Measurements from ENCODE around the gene XPO6.
"Not testable (repeated sequence)": the region's sequence is repeated elsewhere in the genome, so short reads cannot be mapped to it uniquely, and the experiment has no call there.

The XPO6 gene

DNA sequence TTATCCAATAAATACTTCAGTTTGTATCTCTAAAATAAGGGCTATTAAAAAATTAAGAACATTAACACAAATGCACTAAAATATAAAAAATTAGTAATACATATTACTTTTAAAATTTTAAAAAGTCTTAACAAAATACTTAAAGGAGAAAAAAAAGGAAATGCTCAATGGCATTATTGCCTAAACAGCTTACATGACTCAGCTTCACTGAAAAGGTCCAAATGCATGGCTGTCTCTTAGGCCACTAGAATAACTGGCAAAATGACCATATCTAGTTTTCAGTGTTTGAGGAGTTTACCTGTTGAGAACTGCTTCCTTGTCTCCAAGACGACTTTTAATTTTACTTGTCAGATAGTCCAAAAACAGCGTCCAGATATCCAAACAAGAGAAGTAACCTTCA is 66.0 kb downstream of the XPO6 start:
- DNase-seq, result no peak

DNA sequence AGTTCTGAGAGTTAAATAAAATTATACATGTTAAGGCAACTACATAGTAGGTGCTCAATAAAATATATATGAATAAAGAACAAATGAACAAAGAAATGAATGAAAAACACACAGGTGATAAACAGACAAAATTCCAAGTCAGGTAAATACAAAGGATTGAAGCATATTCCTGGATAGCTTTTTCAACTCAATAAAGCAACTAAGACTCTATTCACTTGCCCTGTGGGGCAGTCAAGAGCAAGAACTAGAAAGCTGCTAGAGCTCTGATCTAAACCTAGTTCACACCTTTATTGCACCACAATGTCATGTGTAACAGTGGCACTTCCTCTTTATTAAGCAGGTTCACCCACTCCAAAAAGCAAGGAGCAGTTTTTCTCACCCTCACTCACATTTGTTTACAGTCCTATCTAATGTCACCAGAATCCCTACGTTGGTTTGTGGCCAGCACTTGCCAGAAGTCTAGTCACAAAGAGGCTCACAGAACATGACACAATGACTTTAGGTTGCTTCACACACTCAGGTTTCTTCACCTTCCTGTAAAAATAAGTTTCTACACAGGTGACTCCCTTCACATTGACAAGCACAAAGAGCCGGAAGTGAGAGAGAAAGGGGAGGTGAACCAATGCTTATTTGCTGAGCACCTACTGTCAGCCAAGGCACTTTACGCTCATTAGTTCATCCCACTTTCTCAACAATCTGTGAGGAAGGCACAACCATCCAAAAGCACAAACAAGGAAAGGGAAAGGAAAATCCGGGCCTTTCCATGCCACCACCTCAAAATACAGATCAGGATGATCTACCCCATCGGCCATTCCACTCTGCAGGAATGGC is 70.8 kb downstream of the XPO6 start:
- peak; percentile 28 to 37 for DNase-seq

- DNase-seq, result no peak
Measured at GRCh38 chr16:28139530-28139929, 72.2 kb downstream of the XPO6 start.

- peak in 1 of 2 experiments; percentile 24 for DNase-seq
Measured at GRCh38 chr16:28136751-28137434, 74.9 kb downstream of the XPO6 start.

DNA sequence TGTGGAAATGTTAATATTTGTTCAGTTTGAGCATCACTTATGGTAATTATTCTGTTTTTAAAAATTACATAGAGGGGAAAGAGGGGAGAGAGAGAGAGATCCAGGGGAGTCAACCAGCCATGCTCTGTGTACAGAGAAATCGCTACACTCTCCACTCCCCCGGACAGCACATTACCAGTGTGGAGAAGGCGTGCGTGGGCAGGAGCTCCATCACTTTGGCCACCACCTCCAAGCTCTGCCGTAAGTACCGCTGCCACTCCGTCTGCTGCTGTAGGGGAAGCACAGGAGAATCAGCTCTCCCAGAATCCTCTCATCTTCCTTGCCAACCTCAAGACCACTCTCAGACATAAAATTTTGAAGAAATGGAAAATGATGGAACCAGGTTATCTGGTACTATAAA is 78.1 kb downstream of the XPO6 start:
- no peak for DNase-seq

DNA sequence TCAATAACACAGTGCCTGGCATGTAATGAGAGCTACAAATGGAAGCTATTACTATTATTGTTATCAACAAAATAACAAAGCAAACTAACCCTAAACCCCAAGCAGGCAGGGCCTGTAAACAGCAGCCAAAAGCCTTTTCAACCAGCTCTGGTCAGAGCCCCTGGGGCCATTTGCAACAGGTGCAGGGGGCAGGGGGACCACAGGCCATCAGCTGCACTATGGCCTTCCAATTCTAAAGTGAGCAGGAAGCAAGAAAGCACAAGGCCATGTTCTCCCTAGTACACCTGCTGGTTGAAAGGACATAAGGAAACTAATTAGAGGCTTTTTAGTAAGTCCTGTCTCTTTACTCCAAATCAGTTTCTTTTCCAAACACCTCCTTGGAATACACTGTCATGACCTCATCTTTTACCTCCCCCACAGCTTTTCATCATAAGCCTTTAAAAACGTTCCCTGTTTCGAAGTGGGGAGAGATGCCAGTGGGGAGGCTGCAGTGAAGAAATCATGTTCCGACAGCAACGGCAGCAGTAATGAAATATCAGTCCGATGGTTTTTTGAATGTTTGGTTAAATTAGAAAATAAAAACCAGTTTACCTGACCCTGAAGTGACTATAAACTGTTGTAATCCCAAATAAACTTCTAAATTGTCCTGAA is 79.9 kb downstream of the XPO6 start:
- no peak for DNase-seq

DNA sequence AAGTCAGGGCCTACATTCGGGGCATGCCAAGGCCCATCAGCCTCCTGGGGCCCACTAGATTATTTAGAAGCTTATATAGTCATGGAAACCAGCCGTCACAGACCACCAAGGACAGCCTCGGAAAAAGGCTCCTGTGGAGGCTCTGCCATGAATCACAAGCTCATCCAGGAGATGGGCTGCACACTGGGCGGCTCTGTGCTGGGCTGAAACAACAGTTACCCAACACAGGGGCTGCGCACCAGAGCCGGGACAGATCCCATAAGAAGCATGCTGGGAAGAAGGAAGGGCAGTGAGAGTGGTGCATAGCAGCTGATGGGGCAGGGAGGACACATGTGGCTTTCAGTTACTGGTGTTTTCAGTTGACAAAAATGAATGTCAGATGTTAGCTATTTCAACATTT is 80.6 kb downstream of the XPO6 start:
- no peak for DNase-seq

DNA sequence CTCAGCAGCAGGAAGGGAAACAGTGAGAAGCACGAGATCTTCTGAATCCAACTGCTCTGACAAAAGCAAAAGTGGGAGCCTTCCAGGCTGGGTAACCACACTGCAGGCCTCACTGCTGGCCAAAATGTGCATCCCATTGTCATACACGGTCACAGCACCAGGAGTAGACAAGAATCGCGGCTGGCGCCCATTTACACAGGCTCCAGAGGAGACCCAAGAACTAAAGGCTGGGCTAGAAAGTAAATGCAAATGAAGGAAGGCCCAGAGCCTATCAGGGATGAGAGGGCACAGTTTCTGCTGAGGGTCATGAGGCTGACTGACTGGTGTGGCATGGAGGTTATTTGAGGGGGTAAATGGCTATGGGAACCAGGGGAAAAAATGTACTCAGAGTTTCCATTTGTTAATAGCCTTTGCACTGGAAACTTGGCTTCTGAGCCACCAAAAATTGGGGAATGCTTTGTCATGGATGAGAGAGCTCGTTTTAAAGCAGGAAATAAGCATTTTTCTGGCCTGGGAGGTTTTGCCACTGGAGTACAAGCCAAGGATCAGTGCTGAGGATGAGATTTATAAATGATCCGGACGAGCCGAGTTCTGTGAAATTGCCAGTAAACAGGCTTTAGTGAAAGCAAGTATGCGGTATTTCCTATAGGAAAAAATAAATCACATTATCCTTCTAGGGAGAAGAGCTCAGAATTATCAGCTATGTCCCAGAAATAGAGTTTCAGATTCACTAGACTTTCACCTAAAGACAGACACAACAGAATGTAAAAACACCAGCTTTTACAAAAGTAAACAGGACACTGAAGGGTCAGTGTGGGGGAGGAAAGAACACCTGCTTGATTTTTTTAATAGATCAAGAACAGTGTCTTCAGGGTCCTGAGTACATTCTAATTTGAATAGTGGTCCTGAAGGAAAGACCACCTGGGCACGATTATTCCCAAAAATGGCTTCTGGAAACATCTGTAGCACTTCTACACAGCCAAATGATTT is 81.4 kb downstream of the XPO6 start:
- DNase-seq, result no peak

GRCh38 chr16:28126684-28127620 is 84.8 kb downstream of the XPO6 start:
- DNase-seq, result no peak

DNA sequence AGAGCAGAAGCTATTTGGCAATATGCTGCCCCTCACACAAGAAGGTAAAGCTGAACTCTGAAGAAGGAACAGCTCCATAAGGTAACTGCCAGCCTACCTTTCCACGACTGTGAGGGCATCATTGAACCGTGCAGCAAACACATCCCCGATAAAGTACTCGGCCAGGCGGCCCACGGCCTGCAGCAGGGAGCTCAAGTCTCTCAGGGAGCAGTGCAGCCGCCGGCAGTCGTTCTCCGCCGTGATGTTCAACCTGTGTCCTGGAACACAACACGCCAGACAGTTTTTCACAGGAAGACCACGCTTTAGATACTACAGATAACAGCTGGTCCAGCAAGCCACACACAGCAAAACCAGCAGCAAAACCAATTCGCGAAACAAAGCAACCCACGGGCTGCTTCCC is 86.2 kb downstream of the XPO6 start:
- DNase-seq, result no peak

DNA sequence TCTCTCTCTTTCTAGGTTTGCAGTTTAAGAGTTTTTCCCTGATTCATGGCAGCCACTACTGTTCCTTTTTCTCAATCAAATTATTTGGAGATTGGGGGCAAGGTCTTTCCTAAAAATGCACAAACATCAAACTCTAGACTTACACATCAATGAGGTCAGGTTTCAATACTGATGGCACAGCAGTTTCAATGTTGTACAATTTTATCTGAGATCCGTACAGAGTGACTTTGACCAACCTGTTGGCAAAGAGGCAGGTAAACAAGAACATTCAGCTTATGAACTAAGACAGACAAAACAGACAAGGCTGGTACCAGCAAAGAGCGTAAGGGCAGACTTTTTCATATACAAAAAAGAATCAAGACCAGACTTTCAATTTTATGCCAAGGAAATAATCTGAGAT is 90.2 kb downstream of the XPO6 start:
- DNase-seq, result no peak

GRCh38 chr16:28120754-28121153 is 91.0 kb downstream of the XPO6 start:
- DNase-seq, result no peak

DNA sequence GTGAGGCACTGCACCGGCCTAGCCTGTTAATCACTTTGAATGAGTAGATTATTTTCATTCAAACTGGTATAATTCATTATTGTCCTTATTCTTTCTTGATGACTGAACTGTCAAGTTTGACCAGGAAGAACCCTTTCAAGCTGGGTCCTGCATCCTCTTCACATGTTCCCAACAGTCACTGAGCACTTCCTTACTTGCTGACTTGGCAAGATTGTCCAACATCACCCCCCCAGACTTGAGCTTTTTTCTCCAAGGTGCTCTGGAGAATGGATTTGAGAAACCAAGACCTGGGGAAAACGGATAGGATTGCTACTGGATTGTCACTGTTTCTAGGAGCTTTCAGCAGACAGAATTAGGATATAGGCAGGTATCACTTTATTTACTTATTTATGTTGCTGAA is 93.1 kb downstream of the XPO6 start:
- DNase-seq, result no peak

DNA sequence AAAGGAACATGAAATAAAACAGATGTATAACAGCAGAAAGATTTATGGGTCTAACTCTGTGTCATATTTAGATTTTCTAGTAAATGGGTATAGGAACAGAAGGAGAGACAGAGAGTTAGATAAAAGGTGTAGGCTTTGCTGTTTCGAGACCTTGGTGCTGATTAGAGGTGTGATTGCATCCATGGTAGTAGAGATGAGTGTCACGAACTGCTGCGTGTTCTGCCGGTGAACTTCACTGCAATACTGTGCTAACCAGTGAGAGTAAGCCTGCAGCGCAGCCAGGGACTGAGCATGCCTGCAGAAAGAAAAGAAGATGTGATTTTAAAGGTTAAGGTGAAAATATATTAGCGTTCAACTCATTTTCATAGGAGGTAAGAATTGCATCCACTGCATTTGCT is 94.6 kb downstream of the XPO6 start:
- no peak for DNase-seq

DNA sequence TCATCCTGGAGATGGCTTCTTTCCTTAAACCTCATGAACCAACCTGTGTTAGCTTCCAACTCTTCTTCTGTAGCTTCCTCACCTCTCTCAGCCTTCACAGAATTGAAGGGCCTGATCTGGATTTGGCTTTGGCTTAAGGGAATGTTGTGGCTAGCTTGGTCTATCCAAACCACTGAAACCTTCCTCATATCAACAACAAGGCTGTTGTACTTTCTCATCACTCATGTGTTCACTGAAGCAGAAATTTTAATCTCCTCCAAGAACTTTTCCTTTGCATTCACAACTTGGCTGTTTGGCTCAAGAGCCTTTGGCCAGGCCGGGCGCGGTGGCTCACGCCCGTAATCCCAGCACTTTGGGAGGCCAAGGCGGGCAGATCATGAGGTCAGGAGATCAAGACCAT is 95.9 kb downstream of the XPO6 start:
- not testable (repeated sequence) for DNase-seq

DNA sequence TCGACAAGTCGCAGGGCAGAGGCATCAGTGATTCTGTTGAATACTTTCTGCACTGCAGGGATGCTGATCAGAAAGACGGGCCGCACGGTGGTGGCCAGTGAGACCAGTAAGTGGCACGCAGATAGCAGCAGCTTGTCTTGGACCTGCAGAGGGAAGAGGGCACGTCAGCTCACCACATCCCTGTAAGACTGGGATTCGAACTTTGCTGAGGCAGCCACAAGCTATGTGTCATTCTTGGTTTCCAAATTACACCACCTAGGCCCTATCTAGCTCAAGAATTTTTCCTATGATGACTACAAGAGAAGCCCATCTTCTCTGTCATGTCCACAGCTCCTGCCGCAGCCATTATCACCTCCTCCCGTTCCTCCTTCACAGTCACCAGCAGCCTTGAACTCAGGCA is 98.9 kb downstream of the XPO6 start:
- DNase-seq, result peak; percentile 35 to 51

- no peak for DNase-seq
Measured at GRCh38 chr16:28110977-28111376, 100.8 kb downstream of the XPO6 start.

DNA sequence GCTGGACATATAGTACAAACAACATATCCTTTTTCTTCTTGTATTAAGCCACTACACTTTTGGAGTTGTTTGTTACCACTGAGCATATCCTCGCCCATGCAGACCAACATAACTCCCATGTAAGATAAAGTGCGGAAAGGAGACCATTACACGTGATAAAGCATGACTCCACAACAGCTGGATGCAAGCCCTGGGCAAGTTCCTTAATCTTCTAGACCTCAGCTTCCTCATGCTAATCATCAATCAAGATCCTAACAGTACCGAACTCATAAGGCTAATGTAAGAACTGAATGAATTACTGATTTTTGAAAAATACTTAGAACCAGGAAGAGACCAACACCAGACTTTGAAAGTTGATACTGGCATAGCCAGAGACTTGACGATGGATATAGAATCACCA is 101.3 kb downstream of the XPO6 start:
- no peak for DNase-seq

GRCh38 chr16:28110074-28110473 is 101.7 kb downstream of the XPO6 start:
- no peak for DNase-seq

- no peak for DNase-seq
Measured at GRCh38 chr16:28108590-28109247, 103.0 kb downstream of the XPO6 start.

GRCh38 chr16:28107232-28107631 is 104.5 kb downstream of the XPO6 start:
- DNase-seq, result no peak
